Smooth muscle cell (in vitro differentiated cells): Measurements from ENCODE around the gene PLCG1. TPM values are rescaled to one million over a fixed set of nuclear protein-coding genes. Genes with fewer than 3 reads are reported as not detected.

ENCODE experiments used
- DNase-seq: peaks from one replicate; lab custom pipeline; 2025; ENCODE audit not compliant: unreplicated experiment; lab: John Stamatoyannopoulos, UW
- H2AFZ ChIP-seq: fragments of 200-600 bp; sonication (generic); 2 replicates; pipeline ENCODE4 v1.6.0; 2016; ENCODE audit warnings: antibody characterized with exemption, low read depth, mild to moderate bottlenecking
- H3F3A ChIP-seq: fragments of 200-600 bp; sonication (generic); 2 replicates; pipeline ENCODE4 v1.6.0; 2017; ENCODE audit warnings: antibody characterized with exemption, low read depth
- H3K27ac ChIP-seq: fragments of 200-600 bp; sonication (generic); 2 replicates; pipeline ENCODE4 v1.5.1; 2016; ENCODE audit warnings: low read depth, mild to moderate bottlenecking
- H3K27me3 ChIP-seq: fragments of 200-600 bp; sonication (generic); 2 replicates; pipeline ENCODE4 v1.6.1; 2016; ENCODE audit warnings: low read depth, mild to moderate bottlenecking
- H3K36me3 ChIP-seq: fragments of 200-600 bp; sonication (generic); 2 replicates; pipeline ENCODE4 v1.5.1; 2016; ENCODE audit warnings: low read depth
- H3K4me1 ChIP-seq: fragments of 200-600 bp; sonication (generic); 2 replicates; pipeline ENCODE4 v1.5.1; 2016; ENCODE audit warnings: low read depth
- H3K4me2 ChIP-seq: fragments of 200-600 bp; sonication (generic); 2 replicates; pipeline ENCODE4 v1.6.0; 2016; ENCODE audit warnings: mild to moderate bottlenecking
- H3K4me3 ChIP-seq: fragments of 200-600 bp; sonication (generic); 2 replicates; pipeline ENCODE4 v1.5.1; 2016; ENCODE audit warnings: mild to moderate bottlenecking
- H3K79me2 ChIP-seq: fragments of 200-600 bp; sonication (generic); 2 replicates; pipeline ENCODE4 v1.6.0; 2016; ENCODE audit warnings: low read depth, mild to moderate bottlenecking
- H3K9ac ChIP-seq: fragments of 200-600 bp; sonication (generic); 2 replicates; pipeline ENCODE4 v1.6.0; 2016; ENCODE audit warnings: low read depth
- H3K9me3 ChIP-seq: fragments of 200-600 bp; sonication (generic); replicated peaks from 2 replicates; pipeline ENCODE4 v1.5.1; 2016; ENCODE audit warnings: low read depth
- H4K20me1 ChIP-seq: fragments of 200-600 bp; sonication (generic); 2 replicates; pipeline ENCODE4 v1.6.0; 2016; ENCODE audit warnings: low read depth
- WGBS: methylation state at CpG from one replicate; pipeline ENCODE4 v1.1.7; 2016; ENCODE audit warnings: low lambda C conversion rate; 5-methylcytosine and 5-hydroxymethylcytosine counted together
- polyA plus RNA-seq: library from polyadenylated mRNA; unstranded; fragments of >200 nt; fragmentation: Nextera tagmentation; extraction: Ambion mirVana; gene quantifications from 2 replicates; pipeline ENCODE4 v1.2.1, GENCODE V29; 2016
- total RNA-seq: library from RNA; depleted of rRNA; stranded (reverse); fragments of >200 nt; gene quantifications from 2 replicates; pipeline ENCODE4 v1.2.3, GENCODE V29; 2014
- TF ChIP-seq, protein P1 (sequence below): fragments of 200-600 bp; sonication (generic); IDR thresholded peaks from 2 replicates; pipeline ENCODE4 v1.5.1; 2017; ENCODE audit warnings: borderline replicate concordance, mild to moderate bottlenecking, antibody characterized with exemption; ENCODE audit not compliant: insufficient read depth, poor library complexity, severe bottlenecking

PLCG1 gene
- total and polyA plus RNA-seq, 2 experiments from 2014 or later = 36.9 to 45.2 TPM

DNA sequence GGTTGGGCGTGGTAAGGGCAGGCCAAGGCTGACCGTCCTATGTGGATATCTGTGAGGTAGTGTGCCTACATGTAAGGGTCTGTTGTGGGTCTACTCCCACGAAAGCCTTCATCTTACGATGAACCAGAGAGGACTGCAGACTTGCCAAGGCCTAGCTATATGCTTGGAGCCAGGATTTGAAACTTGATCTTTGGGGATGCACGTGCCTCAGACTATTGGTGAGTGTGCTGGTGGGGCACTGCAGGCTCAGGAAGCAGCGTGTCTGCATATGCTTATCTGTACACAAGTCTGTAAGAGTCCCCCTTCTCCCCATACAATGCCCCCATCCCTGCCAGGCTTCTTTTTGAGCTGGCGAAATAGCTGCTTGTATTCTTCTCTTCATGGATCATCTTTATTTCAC lies 17.9 kb downstream of the PLCG1 start:
- Histone ChIP-seq H2AFZ (no peak overlapping the region), H3K9ac (no peak overlapping the region), H3K79me2 (peaks cover 86% of the 10 kb centered on the region), H4K20me1 (peaks cover 100% of the 10 kb centered on the region), H3K4me3 (no peak overlapping the region), H3F3A (no peaks in the 10 kb centered on the region), H3K9me3 (no peaks in the 10 kb centered on the region), H3K27me3 (no peaks in the 10 kb centered on the region), H3K36me3 (no peaks in the 10 kb centered on the region), H3K4me1 (no peaks in the 10 kb centered on the region), H3K27ac (no peak overlapping the region), H3K4me2 (no peak overlapping the region)
- 90% methylated on average over 7 of the region's 7 CpGs for WGBS
- TF ChIP-seq, protein P1, sequence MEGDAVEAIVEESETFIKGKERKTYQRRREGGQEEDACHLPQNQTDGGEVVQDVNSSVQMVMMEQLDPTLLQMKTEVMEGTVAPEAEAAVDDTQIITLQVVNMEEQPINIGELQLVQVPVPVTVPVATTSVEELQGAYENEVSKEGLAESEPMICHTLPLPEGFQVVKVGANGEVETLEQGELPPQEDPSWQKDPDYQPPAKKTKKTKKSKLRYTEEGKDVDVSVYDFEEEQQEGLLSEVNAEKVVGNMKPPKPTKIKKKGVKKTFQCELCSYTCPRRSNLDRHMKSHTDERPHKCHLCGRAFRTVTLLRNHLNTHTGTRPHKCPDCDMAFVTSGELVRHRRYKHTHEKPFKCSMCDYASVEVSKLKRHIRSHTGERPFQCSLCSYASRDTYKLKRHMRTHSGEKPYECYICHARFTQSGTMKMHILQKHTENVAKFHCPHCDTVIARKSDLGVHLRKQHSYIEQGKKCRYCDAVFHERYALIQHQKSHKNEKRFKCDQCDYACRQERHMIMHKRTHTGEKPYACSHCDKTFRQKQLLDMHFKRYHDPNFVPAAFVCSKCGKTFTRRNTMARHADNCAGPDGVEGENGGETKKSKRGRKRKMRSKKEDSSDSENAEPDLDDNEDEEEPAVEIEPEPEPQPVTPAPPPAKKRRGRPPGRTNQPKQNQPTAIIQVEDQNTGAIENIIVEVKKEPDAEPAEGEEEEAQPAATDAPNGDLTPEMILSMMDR = no peak
- DNase-seq = no peak

DNA sequence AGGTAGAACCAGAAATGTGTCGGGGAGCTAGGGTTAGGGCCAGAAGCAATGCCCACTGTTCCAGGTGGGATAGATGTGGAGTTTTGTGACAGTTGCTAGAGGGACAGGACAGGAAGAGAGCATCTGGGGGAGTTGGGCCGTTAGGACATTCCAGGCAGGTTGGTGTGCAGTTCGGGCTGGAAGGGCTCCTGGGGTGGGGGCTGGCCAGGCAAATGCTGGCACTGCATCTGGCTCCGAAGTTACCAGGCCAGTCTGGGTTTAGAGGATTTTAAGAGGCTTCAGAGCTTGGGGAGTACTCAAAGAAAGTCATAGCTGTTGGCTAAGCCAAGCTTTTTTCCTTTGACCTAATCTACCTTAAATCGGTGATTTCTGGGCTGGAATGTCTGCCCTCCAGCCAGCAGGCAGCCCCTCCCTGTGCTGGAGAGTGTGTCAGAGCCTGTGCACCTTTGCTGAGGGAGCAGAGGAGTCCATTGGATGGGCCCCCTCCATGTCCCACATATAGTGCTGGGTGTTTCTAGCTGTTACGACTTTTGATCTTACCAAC lies 20.8 kb downstream of the PLCG1 start:
- H3K27me3 ChIP-seq = no peaks in the 10 kb centered on the region
- H2AFZ ChIP-seq = no peak overlapping the region
- no peak overlapping the region for H3K4me3 ChIP-seq
- H3F3A ChIP-seq = no peaks in the 10 kb centered on the region
- H3K4me1 ChIP-seq = no peaks in the 10 kb centered on the region
- TF ChIP-seq, protein P1 = no peak
- no peak overlapping the region for H3K4me2 ChIP-seq
- 75% methylated on average over 6 of the region's 6 CpGs for WGBS
- DNase-seq = no peak
- H4K20me1 ChIP-seq = peaks cover 99% of the 10 kb centered on the region
- H3K27ac ChIP-seq = no peak overlapping the region
- no peaks in the 10 kb centered on the region for H3K36me3 ChIP-seq
- no peaks in the 10 kb centered on the region for H3K9me3 ChIP-seq
- H3K9ac ChIP-seq = no peak overlapping the region
- H3K79me2 ChIP-seq = peaks cover 57% of the 10 kb centered on the region

DNA sequence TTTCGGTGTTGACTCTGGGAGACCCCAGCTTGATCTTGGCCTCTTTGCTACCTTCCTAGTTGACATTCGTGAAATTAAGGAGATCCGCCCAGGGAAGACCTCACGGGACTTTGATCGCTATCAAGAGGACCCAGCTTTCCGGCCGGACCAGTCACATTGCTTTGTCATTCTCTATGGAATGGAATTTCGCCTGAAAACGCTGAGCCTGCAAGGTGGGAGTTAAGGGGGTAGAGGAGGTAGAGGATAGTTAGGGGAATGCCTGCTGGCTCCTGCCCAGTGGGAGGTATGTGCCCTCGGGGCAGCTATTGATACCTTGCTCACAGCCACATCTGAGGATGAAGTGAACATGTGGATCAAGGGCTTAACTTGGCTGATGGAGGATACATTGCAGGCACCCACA lies 22.2 kb downstream of the PLCG1 start:
- H4K20me1 ChIP-seq = peaks cover 89% of the 10 kb centered on the region

More for the DNA sequence above, 22.2 kb downstream of the PLCG1 start:
- no peak overlapping the region for H3K4me2 ChIP-seq
- DNase-seq = no peak
- H3K9me3 ChIP-seq = no peaks in the 10 kb centered on the region
- H2AFZ ChIP-seq = no peak overlapping the region
- no peak overlapping the region for H3K27ac ChIP-seq
- no peak overlapping the region for H3K4me3 ChIP-seq
- TF ChIP-seq, protein P1 = no peak
- peaks cover 43% of the 10 kb centered on the region for H3K79me2 ChIP-seq
- no peak overlapping the region for H3K9ac ChIP-seq
- no peaks in the 10 kb centered on the region for H3K36me3 ChIP-seq
- WGBS = 74% methylated on average over 10 of the region's 10 CpGs
- no peaks in the 10 kb centered on the region for H3K4me1 ChIP-seq
- no peaks in the 10 kb centered on the region for H3K27me3 ChIP-seq
- H3F3A ChIP-seq = no peaks in the 10 kb centered on the region
